ENCODE results near the gene ASIP.
"Not testable (repeated sequence)": the region's sequence is repeated elsewhere in the genome, so short reads cannot be mapped to it uniquely, and the experiment has no call there.

GRCh38 chr20:34298294-34298784 lies 57.1 kb downstream of the ASIP start:
- TF ChIP-seq POLR2AphosphoS5 (IDR thresholded peaks at IDR 0.05; ENCODE audit: borderline replicate concordance, low read depth, low read length); EZH2 (IDR thresholded peaks at IDR 0.05); FOXP2 (optimal IDR thresholded peaks at IDR 0.05; ENCODE audit: control extremely low read depth, extremely low read length, insufficient read depth): not testable (repeated sequence)

All from SK-N-MC (cell line).